ENCODE data around the gene DMBT1. TPM values are rescaled to one million over a fixed set of nuclear protein-coding genes. Genes with fewer than 3 reads are reported as not detected.
A peak's percentile ranks its signal among the peaks of the same experiment; 100 is the strongest.

Gene DMBT1
- not detected for polyA plus RNA-seq (2012; ENCODE audit: insufficient read depth, insufficient read length)

GRCh38 chr10:122560279-122560804 lies at the start of gene DMBT1:
Gene DMBT1 (plus strand): TSS chr10:122560754. CDS start chr10:122560771, 17 bp downstream.
- no peak for DNase-seq (ENCODE audit: low read depth, low spot score)
- H3K4me3 ChIP-seq (ENCODE audit: low read length), result no peak within 1 kb of the TSS

DNA sequence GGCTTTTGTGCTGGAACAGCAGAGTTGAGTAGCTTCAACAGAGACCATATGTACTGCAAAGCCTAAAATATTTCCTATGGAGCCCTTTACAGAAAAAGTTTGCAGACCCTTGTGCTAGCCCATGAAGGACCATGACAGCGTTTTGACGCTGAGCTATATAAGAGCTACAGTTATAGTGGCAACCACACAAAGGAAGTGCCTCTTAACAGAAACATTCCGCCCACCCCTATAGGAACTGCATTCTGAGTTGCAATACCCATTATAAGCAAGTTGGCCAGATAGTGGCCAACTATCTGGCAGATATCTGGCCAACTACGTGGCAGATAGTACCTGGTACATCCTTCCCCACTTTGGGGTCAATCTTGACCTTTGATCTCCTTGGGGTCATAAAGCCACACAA lies 47.5 kb upstream of the DMBT1 start:
- DNase-seq (ENCODE audit: low read depth, low spot score), result peak; percentile 34
- H3K4me3 ChIP-seq (ENCODE audit: low read length), result no peak overlapping the region

GRCh38 chr10:122514045-122514840 lies 46.3 kb upstream of the DMBT1 start:
- no peak for DNase-seq (ENCODE audit: low read depth, low spot score)
- H3K4me3 ChIP-seq (ENCODE audit: low read length), result no peak overlapping the region

GRCh38 chr10:122515022-122515424 lies 45.5 kb upstream of the DMBT1 start:
- H3K4me3 ChIP-seq (ENCODE audit: low read length), result no peak overlapping the region
- no peak for DNase-seq (ENCODE audit: low read depth, low spot score)

DNA sequence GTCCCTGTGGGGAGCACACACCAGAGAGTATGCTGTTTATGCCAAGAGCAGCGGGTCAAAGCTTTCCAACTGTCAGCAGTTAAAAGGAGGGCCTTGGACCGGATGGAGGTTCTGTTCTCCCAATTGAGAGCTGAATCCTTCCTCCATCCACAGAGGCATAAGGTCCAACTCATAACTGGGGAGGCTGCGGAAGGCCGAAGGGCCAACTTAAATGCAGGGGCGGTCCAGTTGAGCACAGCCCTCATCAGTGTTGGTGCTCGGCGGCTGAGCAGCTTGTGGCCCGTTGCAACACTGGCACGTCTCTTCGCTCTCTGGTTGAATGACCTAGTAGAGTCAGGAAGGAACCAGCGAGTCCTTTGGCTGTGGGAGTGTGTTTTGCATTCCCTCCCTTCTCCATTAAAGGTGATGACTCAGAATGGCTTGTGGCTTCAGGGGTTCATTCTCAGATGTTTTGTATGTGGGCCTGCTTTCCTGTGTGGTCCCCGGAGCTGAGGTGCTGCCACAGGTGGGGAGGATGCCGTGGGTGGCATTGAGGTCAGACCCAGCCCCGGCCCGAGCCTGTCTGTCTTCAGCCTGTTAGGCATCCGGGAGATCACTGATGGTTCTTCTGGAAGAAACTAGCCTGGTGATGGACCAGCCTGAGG lies 44.8 kb upstream of the DMBT1 start:
- no peak overlapping the region for H3K4me3 ChIP-seq (ENCODE audit: low read length)
- DNase-seq (ENCODE audit: low read depth, low spot score), result peak; percentile 89

DNA sequence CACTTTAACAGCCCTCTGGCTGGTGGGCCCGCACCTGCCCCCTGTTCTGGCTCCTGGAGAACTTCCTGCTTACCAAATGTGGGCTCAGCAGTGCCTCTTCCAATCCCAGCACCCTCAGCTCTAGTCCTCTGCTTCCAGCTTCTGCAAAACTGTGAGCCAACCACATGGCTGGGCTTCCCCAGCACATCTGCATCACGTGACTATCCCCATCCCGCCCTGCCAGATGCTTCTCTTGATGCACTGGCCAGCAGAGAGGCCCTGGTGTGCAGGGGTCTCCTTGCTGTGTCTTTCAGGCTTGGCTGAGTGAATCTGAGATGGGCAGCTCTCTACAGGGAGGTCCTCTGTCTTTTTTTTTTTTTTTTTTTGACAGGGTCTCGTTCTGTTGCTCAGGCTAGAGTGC lies 43.8 kb upstream of the DMBT1 start:
- DNase-seq (ENCODE audit: low read depth, low spot score), result peak; percentile 32
- no peak overlapping the region for H3K4me3 ChIP-seq (ENCODE audit: low read length)

DNA sequence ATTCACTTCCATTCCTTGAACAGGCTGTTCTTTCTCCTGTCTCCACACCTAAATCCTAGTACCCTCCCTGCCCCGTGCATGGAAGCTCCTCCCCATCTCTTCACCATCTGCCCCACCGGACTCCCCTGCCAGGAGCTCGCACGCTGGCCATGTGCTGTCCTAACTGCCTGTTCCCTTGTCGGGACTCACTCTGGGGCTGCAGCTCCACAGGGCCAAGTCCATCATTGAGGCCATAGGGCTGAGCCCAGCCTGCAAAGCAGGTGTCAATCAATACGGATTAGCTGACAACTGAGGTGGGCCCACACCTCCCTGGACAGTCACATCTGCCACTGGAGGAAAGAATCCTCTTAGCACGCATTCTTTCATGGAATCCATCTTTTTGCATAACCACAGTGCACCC lies 41.4 kb upstream of the DMBT1 start:
- DNase-seq (ENCODE audit: low read depth, low spot score), result no peak
- H3K4me3 ChIP-seq (ENCODE audit: low read length), result no peak overlapping the region

- no peak overlapping the region for H3K4me3 ChIP-seq (ENCODE audit: low read length)
These were observed 40.7 kb upstream of the DMBT1 start for GRCh38 chr10:122519873-122520272.

GRCh38 chr10:122521011-122521410 lies 39.5 kb upstream of the DMBT1 start:
- no peak for DNase-seq (ENCODE audit: low read depth, low spot score)
- H3K4me3 ChIP-seq (ENCODE audit: low read length), result no peak overlapping the region

More at GRCh38 chr10:122519873-122520272, 40.7 kb upstream of the DMBT1 start:
- DNase-seq (ENCODE audit: low read depth, low spot score), result no peak

- H3K4me3 ChIP-seq (ENCODE audit: low read length), result no peak overlapping the region
- no peak for DNase-seq (ENCODE audit: low read depth, low spot score)
These were observed 35.7 kb upstream of the DMBT1 start for GRCh38 chr10:122524811-122525210.

DNA sequence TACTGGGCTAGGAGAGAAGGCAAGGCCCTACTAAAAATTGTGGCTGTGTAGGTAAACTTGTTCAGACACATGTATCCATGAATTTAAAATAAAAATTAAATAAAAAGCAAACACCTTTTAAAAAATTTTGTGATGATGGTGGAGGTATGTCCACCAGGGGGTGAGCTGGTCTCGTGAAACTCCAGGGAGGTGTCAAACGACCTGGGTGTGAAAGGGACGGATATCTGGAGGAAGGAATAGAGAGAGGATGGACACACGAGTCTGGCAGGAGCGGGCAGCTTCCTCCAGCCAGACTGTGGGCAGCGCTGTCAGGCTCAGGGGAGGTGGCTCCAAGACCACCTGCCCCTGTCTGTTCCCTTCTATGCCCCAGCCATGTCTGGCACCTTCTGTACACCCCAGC lies 34.8 kb upstream of the DMBT1 start:
- H3K4me3 ChIP-seq (ENCODE audit: low read length), result no peak overlapping the region
- DNase-seq (ENCODE audit: low read depth, low spot score), result no peak

DNA sequence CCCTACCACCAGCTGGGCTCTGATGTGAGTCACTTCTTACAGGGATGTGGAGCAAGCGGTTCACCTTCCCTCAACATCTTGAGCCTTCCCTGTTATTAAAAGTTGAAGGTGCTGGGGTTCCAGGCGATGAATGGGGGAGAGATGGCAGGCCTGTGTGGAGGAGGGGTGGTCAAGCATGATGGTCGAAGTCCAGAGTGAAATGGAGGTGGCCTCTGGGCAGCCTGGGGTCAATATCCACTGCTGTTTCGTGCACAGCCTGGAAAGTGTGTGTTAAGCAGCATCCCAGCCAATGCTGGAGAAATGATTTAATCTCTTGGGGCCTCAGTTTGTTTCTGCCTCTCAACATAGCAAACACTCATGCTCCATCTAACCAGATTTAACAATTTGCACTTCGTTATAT lies 33.7 kb upstream of the DMBT1 start:
- H3K4me3 ChIP-seq (ENCODE audit: low read length), result no peak overlapping the region
- DNase-seq (ENCODE audit: low read depth, low spot score), result no peak

GRCh38 chr10:122530177-122530576 lies 30.4 kb upstream of the DMBT1 start:
- H3K4me3 ChIP-seq (ENCODE audit: low read length), result no peak overlapping the region

DNA sequence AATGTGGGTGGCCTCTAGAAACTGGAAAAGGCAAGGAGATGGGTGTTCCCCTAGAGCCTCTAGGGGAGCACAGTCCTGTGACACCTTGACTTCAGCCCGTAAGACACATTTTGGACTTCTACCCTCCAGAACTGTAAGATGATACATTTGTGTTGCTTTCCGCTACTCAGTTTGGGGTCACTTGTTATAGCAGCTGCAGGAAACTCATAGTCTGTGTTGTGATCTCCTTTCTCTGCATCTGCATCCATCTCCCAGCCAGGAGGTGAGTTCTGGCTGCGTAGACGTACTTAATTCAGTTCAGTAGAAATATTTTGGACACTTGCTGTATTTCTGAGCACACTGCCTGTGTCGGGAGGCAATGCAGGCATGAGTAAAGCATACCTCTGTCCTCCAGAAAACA lies 29.3 kb upstream of the DMBT1 start:
- H3K4me3 ChIP-seq (ENCODE audit: low read length), result no peak overlapping the region
- no peak for DNase-seq (ENCODE audit: low read depth, low spot score)

More at GRCh38 chr10:122530177-122530576, 30.4 kb upstream of the DMBT1 start:
- no peak for DNase-seq (ENCODE audit: low read depth, low spot score)

GRCh38 chr10:122531939-122532338 lies 28.6 kb upstream of the DMBT1 start:
- H3K4me3 ChIP-seq (ENCODE audit: low read length), result no peak overlapping the region
- no peak for DNase-seq (ENCODE audit: low read depth, low spot score)

- DNase-seq (ENCODE audit: low read depth, low spot score), result no peak
These were observed 27.8 kb upstream of the DMBT1 start for GRCh38 chr10:122532601-122533296.

DNA sequence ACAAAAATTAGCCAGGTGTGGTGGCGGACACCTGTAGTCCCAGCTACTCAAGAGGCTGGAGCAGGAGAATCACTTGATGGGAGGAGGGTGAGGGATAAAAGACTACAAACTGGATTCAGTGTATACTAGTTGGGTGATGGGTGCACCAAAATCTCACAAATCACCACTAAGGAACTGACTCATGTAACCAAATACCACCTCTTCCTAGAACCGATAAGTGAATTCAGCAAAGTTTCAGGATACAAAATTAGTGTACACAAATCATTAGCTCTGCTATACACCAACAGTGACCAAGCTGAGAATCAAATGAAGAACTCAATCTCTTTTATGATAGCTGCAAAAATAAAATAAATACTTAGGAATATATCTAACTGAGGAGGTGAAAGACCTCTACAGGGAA lies 23.0 kb upstream of the DMBT1 start:
- H3K4me3 ChIP-seq (ENCODE audit: low read length), result no peak overlapping the region
- no peak for DNase-seq (ENCODE audit: low read depth, low spot score)

More at GRCh38 chr10:122532601-122533296, 27.8 kb upstream of the DMBT1 start:
- no peak overlapping the region for H3K4me3 ChIP-seq (ENCODE audit: low read length)

DNA sequence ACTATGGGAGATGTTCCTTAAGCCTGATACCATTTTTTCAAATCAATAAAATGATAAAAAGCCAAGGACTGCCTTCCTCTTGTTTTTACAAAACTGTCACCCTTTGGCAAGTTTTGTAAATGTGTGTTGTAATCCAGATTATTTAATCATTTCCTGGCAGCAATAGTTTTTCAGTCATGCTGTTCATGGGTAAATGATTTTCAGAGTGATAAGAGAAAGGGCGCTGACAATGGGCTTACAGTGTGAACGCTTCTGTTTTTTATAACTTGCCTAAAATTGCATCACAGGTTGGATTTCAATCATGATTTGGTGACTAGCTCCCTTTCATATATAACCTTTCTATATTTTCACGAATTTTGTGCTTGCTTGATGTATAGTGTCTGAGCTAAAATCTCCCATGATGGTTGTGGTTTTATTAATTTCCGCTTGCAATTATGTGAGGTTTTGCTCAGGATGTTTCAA lies 19.0 kb upstream of the DMBT1 start:
- H3K4me3 ChIP-seq (ENCODE audit: low read length), result no peak overlapping the region
- peak; percentile 70 for DNase-seq (ENCODE audit: low read depth, low spot score)

DNA sequence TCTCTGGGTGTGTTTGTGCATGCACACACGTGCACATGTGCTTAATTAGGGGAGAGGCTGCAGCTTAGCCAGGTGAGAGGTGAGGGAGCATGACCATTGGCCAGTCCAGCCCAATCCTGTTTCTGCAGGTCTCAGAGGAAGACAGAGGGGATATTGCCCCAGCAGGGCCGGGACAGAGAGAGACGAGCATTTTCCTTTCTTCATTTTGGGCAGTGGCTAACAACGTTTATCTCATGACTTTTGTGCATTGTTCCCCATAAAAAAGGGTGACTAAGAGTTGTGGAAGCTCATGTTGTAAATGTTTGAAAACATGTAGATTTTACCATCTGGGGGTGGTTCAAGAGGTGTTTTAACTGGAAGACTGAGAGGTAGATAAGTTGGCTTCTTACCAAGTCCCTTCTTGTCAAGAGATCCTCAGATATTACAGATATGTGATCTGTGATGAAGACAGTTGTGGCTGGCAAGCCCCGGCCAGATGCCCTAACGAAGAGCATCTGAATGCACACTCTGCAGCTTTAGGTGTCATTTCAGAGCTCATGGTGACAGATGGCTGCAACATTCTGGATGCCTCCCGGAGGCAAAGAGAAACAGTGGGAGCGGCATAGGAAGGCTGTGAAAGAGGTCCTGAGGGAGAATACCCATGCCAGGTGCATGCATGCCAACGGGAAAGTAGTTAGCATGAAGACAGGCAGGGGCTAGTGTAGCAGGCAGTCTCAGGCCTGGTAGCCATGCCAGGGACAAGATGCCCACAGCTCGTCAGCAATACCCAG lies 16.7 kb upstream of the DMBT1 start:
- DNase-seq (ENCODE audit: low read depth, low spot score), result no peak
- no peak overlapping the region for H3K4me3 ChIP-seq (ENCODE audit: low read length)
